Measurements from ENCODE around the gene PDE6G.

The PDE6G gene

DNA sequence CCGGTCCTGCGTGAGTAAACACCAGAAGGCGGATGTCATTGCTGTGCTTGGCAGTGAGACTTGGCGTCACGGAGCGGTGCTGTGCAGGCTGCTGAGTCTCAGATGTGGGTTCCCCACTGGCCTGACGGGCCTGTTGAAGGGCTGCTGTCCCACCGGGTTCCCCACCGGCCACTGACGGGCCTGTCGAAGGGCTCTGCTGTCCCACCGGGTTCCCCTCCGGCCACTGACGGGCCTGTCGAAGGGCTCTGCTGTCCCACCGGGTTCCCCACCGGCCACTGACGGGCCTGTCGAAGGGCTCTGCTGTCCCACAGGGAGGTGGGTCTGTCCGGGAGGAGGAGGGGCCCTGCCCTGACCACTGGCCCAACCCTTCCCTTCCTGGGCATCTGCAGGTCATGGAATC, 30.3 kb upstream of the PDE6G start:
- DNase-seq, result no peak

DNA sequence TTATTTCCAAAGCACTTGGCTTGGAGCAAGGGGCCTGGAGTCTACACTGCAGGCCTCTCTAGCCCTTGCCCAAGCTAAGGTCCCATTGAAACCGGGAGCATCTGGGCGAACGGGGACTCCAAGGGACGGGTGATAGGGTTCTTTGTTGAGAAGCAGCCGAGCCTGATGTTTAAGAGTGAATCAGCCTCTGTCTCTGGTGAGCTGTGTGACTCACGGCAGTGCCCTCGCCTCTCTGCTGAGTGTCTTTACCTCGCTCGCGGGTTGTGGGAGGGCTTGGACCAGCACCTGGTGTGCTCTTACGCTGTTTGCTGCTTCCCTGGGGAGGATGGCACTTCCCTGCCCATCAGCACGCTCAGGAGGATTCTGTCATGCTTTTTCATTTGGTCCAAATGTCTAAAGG, 28.8 kb upstream of the PDE6G start:
- DNase-seq, result no peak

DNA sequence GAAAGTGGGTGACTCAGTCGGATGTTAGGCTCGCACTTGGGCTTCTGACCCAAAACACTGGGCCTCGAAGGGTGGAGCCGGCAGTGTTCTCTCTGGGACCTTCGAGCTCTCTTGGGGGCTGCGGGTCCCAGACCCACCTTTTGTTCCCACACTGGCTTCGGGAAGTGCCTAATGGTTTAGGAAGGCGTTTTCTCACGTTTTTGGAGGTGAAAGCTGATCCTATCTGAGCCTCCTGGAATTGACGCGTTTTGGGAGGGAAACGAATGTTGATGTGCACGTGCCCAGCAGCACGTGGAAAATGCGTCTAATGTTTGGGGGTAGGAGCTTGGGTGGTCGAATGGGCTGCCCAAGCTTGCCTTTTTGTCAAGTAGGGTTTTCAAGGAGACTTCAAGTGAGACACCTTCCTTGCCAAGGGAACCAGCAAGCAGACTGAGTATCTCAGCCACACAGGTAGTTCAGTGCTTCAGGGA, 28.1 kb upstream of the PDE6G start:
- DNase-seq, result no peak

DNA sequence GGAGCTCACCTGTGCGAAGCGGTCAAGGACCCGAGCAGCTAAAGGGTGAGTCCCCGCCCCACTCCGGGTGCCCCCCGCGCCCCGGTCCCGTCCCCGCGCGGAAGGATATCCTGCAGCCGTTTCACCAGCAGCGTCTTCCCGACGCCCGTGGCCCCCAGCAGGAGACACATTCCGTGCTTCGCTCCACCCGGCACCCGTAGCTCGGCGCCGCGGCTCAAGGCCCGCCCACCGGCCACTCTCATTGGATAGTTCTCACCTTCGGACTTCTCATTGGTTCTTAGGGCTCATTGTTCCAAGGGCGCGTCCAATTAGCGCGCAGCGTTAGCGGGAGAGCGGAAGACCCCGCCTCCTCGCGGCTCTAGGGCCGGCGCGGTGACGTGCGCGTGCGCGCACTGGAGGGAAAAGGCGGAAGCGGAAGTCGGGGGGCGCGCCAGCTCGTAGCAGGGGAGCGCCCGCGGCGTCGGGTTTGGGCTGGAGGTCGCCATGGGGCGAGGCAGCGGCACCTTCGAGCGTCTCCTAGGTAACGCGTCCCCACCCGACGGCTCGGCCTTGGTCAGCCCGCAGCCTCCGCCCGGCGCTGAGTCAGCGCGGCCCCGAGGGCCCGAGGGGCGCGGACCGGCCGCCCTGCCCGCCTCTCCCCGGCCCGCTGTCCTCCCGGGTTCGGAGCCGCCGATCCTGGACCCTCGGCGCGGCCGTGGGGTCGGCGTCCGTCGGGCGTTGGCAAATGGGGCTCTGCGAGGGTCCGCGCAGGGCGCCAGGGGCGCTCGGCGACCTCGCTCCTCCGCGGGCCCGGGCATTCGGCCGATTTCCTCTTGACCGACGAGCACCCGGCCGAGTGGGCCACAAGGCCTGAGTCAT, 27.5 kb upstream of the PDE6G start, which contains the start of the genes ARL16 and HGS:
Gene ARL16 (minus strand): TSS at position 214 of the 858 bp plus-strand sequence. CDS start 44 bp downstream, at position 170.
Gene HGS (plus strand): TSS at position 428 of the 858 bp plus-strand sequence. CDS start 56 bp downstream, at position 484.
- peak; percentile 98 for DNase-seq

DNA sequence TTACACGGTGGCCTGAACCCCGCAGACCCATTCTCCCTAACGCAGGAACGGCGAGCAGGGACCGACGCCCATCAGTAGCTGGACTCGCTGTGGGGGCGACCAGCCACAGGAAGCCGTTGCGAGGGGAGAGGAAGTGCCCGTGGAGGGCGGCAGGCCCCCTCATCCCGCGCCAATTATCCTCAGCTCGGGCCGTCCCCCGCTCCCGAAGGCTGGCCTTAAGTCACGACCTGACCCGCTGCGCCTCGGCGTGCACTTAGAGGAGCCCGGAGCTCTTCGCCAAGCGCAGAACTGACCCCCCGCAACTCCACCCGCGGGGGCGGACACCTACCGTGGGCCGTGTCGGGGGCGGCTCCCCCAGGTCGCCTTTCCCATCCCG, 26.9 kb upstream of the PDE6G start:
- DNase-seq, result no peak

DNA sequence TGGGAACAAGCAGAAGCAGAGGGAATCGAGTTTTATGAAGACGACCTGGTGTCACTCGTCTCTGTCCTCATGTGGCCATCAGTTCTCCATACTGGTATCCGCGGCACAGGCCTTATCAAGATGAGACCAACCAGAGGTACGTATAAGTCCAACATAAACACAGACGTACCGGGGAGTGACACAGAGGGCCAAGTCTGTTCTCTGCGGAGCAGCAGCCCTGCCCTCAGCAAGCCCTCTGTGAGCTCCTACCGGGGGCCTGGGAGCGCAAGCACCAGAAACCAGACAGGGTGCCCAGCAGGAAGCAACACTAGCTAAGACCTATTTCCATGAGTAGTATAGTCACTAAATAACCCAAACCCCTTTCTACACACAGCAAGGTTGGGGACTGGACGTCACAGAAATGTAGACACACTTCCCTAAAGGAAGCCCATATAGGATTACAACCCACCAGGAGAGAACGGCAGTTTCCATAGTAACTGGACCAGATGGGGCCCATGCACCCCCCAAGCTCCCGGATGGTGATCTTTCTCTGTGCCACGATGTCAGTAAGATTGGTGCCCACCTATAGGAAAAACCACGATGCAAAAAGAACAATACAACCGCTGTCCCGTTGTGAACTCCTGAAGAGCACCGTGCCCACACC, 26.3 kb upstream of the PDE6G start:
- no peak for DNase-seq

DNA sequence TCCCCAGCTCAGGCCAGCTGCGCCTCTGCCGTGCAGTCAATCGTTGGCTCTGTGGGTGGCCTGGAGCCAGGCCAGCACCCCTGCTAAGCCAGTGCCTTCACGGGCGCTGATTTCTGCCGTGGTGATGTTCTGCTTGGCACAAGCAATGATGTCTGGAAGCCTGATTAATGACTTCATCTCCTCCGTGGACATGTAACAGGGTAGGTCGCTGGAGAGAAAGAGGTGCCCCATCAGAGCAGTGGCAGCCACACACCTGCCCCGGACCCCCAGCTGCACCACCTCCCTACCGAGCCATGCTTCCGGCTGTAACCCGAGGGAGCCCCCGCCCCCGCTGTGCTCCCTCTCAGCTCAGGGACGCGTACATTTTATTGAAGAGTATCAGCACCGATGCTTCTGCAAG, 25.3 kb upstream of the PDE6G start:
- no peak for DNase-seq

DNA sequence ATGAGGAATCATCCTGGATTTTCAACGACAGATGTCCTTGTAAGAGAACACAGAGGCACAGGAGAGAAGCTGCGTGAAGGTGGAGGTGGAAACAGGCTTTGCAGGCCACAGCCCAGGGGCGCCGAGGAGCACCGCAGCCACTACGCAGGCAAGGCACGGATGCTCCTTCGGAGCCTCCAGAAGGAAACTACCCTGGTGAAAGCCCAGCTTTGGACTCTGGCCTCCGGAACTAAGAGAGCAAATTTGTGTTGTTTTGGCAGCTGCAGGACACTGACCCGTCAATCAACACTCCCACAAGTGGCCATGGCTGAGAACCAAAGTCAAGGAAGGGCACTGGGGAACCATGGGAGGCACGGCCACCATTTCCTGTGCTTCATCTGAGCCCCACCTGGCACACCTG, 23.8 kb upstream of the PDE6G start:
- no peak for DNase-seq

DNA sequence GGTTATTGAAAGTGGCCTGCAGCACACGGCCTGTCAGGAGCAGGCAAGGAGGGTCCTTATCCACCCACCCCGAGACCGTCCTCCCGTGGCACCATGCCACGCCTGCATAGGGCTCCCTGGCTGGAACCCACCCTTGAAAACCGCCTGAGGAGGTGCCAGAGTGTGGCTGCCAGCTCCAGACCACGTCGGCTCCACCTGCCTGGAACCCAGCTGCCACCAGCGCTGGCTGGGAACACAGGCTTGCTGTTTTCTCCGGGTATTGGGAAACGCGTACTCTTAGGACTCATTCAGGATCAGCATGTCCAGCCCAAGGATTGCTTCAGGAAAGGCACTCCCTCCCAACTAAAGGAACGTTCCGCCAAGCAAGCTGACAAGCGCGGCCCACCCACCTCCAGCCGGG, 20.6 kb upstream of the PDE6G start:
- no peak for DNase-seq

DNA sequence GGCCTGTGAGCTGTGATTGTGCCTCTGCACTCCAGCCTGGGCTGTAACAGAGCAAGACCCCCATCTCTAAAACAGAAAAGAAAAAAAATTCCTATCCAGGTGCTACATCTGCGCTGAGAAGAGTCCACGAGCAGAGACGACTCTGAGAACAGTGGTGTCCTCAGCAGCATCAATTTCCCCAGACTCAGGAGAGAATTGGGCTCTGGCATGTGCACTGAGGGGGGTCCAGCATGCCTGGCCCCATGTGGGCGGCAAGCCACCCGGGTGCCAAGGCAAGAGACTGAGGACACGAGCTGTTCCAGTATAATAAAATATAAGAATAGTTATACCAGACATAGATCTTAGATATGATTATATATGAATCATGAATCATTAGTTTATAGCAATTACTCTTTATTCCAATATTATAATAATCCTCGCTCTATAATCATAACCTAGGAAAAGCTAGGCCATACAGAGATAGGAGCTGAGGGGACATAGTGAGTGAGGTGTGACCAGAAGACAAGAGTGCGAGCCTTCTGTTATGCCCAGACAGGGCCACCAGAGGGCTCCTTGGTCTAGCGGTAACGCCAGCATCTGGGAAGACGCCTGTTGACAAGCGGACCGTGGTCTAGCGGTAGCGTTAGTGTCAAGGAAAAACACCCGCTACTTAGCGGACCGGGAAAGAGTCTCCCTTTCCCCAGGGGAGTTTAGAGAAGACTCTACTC, 19.3 kb upstream of the PDE6G start:
- peak; percentile 49 for DNase-seq

DNA sequence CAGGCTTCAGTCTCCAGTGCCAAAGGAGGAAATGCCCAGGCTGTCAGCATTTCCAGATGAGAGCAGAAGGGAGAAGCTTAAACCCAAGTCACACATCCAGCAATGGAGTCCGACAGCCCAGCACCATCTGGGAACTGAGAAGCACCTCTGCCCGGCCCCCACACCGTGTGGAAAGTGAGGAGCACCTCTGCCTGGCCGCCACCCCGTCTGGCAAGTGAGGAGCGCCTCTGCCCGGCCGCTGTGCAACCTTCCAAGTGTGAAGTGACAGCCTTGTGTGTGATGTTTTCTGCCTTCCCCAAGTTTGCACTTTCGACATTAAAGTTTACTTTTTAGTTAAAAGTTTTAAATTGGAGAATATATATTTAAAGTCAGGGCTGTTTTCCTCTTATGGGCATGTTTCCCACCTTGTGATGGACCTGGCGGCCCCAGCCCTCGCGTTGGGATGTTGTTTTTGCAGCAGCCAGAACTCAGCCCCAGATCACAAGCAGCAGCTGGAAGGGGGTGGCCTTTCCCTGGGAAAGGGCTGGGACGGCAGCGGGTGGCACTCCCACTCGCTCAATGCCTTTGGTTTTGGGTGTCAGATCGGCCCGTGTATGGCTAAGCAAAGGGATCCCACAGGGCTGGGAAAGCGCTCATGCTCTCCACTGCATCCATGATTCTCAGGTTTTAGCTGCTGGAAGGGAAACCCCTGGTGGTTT, 17.4 kb upstream of the PDE6G start:
- no peak for DNase-seq

DNA sequence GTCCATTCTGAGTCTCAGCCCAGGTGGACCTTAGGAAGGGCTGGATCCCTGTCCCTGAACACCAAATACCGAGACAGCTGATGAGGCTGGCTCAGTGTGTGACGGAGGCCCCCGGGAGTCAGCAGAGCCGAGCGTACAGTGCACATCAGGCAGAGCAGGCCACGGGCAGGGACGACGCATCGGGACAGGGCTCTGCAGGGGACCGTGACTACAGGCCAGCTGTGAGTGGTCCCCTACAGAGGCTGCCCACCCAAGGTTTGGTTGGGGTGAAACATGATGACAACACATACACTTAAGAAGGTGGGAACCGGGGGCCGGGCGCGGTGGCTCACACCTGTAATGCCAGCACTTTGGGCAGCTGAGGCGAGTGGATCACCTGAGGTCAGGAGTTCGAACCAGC, 16.6 kb upstream of the PDE6G start:
- DNase-seq, result no peak

DNA sequence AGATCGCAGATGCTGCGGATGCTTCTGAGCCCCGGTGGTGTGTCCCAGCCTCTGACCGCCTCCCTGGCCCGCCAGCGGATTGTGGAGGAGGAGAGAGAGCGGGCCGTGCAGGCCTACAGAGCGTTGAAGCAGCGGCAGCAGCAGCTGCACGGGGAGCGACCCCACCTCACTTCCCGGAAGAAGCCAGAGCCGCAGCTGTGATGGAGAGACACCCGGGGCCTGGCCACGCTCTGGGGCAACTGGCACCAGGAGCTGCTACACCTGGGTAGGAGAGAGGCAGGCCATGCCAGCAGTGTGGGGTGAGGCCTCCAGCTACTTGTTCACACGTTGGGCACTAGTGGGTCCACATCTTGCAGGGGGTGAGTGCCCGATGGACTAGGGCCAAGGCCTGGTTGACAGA, 16.2 kb upstream of the PDE6G start:
- no peak for DNase-seq

DNA sequence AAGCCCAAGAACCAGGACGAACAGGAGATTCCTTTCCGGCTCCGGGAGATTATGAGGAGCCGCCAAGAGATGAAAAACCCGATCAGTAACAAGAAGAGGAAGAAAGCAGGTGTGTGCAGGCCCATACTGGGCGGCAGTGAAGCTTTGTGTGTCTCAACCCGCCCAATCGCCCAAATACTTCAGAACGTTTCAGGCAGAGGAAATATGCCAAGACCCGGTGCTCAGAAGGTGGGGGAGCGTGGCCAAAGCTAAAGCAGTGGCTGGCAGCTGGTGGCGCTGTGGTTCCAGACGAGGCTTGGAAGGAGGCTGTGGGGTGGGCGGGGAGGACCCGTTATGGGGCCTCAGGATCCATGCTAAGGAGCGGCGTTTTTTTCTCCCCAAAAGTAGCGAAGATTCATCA, 11.4 kb upstream of the PDE6G start:
- DNase-seq, result no peak

DNA sequence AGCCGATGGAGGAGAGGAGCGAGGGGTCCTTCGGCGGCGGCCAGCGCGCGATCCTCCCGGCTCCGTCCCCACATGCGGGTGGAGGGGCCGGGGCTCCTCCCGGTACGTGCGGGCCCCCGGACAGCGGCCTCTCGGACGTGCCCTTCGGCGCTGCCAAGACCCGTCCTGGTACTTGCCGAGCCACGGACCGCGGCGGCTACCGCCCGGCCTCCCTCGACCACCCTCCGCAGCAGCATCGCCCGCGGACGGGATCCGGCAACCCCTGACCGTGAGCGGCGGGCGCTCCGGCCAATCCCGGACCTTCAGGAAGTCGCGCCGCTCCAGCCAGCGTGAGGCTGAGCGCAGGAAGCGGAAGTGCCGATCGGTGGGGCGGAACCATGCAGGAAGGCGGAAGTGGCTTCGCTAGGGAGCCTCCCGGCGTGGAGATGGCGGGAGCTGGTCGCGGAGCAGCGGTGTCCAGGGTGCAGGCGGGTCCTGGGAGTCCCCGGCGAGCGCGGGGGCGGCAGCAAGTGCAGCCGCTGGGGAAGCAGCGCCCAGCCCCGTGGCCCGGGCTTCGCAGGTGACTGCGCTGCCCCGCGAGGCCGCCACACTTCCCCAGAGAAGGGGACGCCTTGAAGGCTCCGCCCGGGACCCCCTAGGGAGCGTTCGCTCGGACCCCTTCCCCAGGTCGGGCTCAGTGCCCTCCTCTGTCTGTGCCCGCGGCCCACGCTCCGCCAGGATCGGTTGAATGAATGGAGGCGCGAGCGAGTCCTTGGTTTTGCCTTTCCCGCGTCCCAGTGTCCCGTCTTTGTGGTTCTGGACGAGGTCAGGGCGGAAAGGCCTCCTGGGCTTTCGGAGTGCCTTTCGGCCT, 10.2 kb upstream of the PDE6G start, which contains the start of the genes CCDC137 and OXLD1:
Gene CCDC137 (plus strand): TSS at position 396 of the 850 bp plus-strand sequence. CDS start 30 bp downstream, at position 426.
Gene OXLD1 (minus strand): TSS at position 264 of the 850 bp plus-strand sequence. CDS start 28 bp downstream, at position 236.
- DNase-seq, result peak; percentile 92

DNA sequence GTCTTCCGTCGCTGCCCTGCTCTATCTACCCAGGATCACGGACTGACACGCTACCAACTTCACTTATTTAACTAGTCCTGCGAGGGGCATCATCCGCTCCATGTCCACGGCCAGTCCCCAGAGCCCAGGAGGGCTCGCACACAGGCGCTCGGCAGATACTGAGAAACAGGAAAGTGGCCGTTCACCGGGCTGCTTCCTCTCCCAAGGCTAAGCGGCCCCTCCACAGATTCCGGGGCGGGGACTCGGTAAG, 9.7 kb upstream of the PDE6G start:
- no peak for DNase-seq

DNA sequence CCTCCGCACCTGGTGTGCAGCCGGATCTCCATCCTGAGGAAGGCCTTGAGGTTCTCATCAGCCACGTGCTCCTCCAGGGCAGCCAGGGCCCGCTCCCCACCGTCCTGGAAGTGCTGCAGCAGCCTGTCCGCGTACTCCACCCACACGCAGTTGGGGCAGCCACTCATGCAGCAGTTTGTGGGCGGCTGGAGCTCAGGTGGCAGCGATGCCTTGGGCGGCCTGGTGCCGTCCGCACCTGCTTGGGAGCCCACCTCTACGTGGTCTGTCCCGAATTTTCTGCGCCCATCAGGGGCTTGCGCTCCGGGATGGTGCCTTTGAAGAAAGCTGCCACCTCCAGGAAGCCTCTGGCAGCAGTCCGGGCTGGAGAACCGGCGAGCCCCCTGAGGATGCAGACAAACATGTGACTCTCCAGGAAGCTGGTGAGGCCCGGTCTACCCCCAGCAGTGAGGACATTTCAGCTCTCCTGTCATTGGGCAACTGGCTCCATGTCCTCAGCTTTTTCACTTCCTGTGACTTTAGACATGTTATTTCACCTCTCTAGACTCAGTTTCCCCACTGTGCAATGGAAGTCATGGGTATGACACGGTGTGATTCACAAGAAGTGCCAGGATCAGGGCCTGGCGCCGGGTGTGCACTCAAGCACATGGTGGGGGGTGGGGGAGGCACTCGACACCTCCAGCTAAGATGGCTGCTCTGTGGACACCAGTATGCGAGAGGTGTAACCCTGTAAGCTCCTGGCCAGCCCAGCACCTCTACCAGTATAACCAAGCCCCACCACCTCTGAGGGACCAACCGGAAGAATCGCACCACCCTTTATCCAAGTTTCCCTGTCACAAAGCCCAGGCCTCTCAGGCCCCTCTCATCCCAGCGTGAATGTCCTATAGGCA, 9.1 kb upstream of the PDE6G start:
- peak; percentile 46 for DNase-seq

DNA sequence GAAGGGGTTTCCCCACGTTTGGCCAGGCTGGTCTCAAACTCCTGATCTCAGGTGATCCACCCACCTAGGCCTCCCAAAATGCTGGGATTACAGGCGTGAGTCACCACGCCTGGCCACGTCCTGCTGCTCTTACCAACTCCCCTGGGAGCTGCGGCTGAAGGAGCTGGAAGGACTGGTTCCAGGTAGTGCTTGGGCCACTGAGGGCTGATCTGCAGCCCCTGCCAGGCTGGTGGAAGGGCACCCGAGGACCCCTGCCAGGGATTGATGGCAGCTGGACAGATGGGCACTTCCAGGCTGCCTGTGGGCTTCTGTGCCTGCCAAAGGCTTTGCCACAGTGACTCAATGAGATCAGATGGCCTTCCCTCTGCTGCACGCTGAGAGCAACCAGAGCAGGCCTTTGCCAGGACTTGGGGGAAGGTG, 7.7 kb upstream of the PDE6G start:
- DNase-seq, result no peak

DNA sequence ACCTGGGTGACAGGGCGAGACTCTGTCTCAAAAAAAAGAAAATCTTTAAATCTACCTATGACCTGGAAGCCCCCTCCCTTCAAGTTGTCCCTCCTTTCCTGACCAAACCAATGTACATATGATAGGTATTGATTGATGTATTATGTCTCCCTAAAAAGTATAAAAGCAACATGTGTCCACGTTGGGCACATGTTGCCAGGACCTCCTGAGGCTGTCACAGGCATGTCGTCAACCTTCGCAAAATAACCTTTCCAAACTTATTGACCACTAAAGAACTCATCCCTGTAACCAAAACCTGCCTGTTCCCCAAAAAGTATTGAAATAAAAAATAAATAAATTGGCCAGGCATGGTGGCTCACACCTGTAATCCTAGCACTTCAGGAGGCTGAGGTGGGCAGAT, 5.7 kb upstream of the PDE6G start:
- DNase-seq, result no peak

DNA sequence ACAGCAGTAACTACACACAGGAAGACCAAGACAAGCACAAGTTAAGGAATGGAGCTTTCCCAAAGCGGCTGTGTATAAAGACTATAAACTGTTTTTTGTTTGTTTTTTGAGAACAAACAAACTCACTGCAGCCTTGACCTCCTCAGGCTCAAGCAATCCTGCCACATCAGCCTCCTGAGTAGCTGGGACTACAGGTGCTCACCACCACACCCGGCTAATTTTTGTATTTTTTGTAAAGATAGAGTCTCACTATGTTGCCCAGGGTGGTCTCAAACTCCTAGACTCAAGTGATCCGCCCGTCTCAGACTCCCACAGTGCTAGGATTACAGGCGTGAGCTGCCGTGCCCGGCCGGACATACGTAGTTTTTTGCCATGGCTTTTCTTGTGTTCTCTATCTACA, 4.1 kb upstream of the PDE6G start:
- DNase-seq, result no peak

DNA sequence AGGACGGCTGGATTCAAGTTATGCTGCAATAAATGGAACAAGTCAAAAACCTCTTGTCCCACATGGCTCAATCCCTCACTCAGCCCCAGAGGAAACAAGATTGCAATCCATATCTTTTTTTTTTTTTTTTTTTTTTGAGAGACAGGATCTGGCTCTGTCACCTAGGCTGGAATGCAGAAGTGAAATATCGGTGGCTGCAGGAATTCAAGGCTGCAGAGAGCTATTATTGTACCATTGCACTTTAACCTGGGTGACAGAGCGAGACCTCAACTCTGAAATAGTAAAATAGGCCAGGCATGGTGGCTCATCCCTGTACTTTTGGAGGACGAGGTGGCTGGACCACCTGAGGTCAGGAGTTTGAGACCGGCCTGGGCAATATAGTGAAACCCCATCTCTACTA, 2.7 kb upstream of the PDE6G start:
- DNase-seq, result no peak

All from CD4-positive, alpha-beta T cell treated with Interleukin-12 subunit alpha and Interleukin-12 subunit beta, for 1 hour (primary cell).